ENCODE results near the gene GAS7. TPM values are rescaled to one million over a fixed set of nuclear protein-coding genes. Genes with fewer than 3 reads are reported as not detected.

The GAS7 gene
- total RNA-seq, 1 experiment from 2014 or later = 4.1 TPM

- Histone ChIP-seq H3K27ac (ENCODE audit: low read depth, low read length) (no peak overlapping the region), H3K9me3 (ENCODE audit: control insufficient read depth in 1 of 2, insufficient read depth in 1 of 2, low read depth in 1 of 2, low read length in 2 of 2) (peaks cover 0 to 6% of the 10 kb centered on the region in 2 experiments; a peak in 1 of 4 replicates), H3K27me3 (ENCODE audit: insufficient read depth, low read length) (no peaks in the 10 kb centered on the region), H3K9me2 (ENCODE audit: insufficient read depth) (no peaks in the 10 kb centered on the region), H3K9ac (ENCODE audit: low read length) (no peak overlapping the region), H3K4me2 (ENCODE audit: low read length) (no peak overlapping the region), H2AFZ (ENCODE audit: low read depth, low read length, poor library complexity, severe bottlenecking) (no peak overlapping the region), H3K79me2 (ENCODE audit: insufficient read depth, low read length) (no peaks in the 10 kb centered on the region), H3K4me3 (replicated peaks in 1 of 2; ENCODE audit: low read depth in 1 of 2, low read length in 2 of 2) (no peak overlapping the region), H3K36me3 (ENCODE audit: control insufficient read depth in 1 of 2, insufficient read depth in 2 of 2, low read length in 2 of 2) (no peaks in the 10 kb centered on the region), H3K4me1 (ENCODE audit: control insufficient read depth in 1 of 2, insufficient read depth in 2 of 2, low read length in 2 of 2) (peaks cover 10 to 18% of the 10 kb centered on the region in 2 experiments), H4K20me1 (ENCODE audit: insufficient read depth) (no peaks in the 10 kb centered on the region)
- ChIA-PET CTCF (no interaction called here), POLR2A (no interaction called here), RAD21 (ENCODE audit: low non-redundant PET in 1 of 2, low total read pairs in 2 of 2, uncharacterized antibody in 2 of 2, unreplicated experiment in 2 of 2) (no interaction called here)
- no peak for DNase-seq (ENCODE audit: low read depth, low spot score)
- BruUV-seq (replicated peaks) = no TSS peak
- intact Hi-C loops (cut with micrococcal nuclease) = loop anchor here (10.0 kb wide), 1 partner anchor 143 kb away; no protein-coding TSS in a partner anchor
- no peak for ATAC-seq
- TF ChIP-seq CBX3 (IDR thresholded peaks at IDR 0.05; ENCODE audit: low read depth) (no peak), POLR2A (IDR thresholded peaks at IDR 0.05; ENCODE audit: borderline replicate concordance, extremely low read depth, insufficient read depth, insufficient read length) (no peak), SRF (IDR thresholded peaks at IDR 0.05; ENCODE audit: low read depth) (no peak), POLR2AphosphoS5 (IDR thresholded peaks at IDR 0.05; ENCODE audit: low read depth, low read length) (no peak), ZNF274 (IDR thresholded peaks at IDR 0.05; ENCODE audit: low read depth, low read length) (no peak), CTCF (IDR thresholded peaks at IDR 0.05 in 2 of 3, conservative IDR thresholded peaks at IDR 0.05 in 1 of 3; ENCODE audit: borderline replicate concordance in 1 of 3, insufficient read depth in 1 of 3, low read depth in 2 of 3, low read length in 2 of 3) (no peak), ZFX (IDR thresholded peaks at IDR 0.05) (no peak), ELF1 (IDR thresholded peaks at IDR 0.05; ENCODE audit: borderline replicate concordance, low read depth) (no peak), SIN3A (IDR thresholded peaks at IDR 0.05; ENCODE audit: low read depth) (no peak), REST (IDR thresholded peaks at IDR 0.05; ENCODE audit: low read depth) (no peak), TCF7L2 (IDR thresholded peaks at IDR 0.05; ENCODE audit: borderline replicate concordance, extremely low read depth, insufficient read depth, insufficient read length) (no peak), MAX (IDR thresholded peaks at IDR 0.05) (no peak)
Measured at GRCh38 chr17:10081571-10082169, 116.7 kb downstream of the GAS7 start.

Data from HCT116 (cell line).